ENCODE measurements around the gene ALDOB.

DNA sequence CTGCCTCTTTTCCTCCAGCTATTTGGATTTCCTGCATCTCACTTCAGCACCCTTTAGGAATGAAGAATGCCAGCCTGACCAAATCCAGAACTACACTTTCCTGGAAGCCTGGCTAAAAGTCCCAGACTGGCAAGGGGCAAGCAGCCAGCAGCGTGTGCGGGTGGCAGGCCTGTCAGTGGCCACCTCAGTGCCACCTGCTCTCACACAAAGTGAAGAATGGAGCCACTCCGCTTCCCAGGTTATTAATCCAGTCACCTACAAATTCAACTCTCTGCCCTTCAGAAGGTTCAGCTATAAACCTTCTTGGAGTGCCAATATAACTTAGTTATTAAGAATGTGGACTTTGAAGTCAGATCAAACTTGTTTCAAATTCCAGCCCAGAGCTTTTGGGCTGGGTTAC is 6.7 kb upstream of the ALDOB start:
- TF ChIP-seq TAF1 (IDR thresholded peaks at IDR 0.05; ENCODE audit: low read depth) (no peak), RAD21 (conservative IDR thresholded peaks at IDR 0.05) (no peak), EP300 (conservative IDR thresholded peaks at IDR 0.05; ENCODE audit: poor library complexity, severe bottlenecking) (no peak)
- TF ChIP-seq, protein P1, sequence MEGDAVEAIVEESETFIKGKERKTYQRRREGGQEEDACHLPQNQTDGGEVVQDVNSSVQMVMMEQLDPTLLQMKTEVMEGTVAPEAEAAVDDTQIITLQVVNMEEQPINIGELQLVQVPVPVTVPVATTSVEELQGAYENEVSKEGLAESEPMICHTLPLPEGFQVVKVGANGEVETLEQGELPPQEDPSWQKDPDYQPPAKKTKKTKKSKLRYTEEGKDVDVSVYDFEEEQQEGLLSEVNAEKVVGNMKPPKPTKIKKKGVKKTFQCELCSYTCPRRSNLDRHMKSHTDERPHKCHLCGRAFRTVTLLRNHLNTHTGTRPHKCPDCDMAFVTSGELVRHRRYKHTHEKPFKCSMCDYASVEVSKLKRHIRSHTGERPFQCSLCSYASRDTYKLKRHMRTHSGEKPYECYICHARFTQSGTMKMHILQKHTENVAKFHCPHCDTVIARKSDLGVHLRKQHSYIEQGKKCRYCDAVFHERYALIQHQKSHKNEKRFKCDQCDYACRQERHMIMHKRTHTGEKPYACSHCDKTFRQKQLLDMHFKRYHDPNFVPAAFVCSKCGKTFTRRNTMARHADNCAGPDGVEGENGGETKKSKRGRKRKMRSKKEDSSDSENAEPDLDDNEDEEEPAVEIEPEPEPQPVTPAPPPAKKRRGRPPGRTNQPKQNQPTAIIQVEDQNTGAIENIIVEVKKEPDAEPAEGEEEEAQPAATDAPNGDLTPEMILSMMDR (IDR thresholded peaks at IDR 0.05; ENCODE audit: poor library complexity, severe bottlenecking): no peak
- TF ChIP-seq, protein P2, sequence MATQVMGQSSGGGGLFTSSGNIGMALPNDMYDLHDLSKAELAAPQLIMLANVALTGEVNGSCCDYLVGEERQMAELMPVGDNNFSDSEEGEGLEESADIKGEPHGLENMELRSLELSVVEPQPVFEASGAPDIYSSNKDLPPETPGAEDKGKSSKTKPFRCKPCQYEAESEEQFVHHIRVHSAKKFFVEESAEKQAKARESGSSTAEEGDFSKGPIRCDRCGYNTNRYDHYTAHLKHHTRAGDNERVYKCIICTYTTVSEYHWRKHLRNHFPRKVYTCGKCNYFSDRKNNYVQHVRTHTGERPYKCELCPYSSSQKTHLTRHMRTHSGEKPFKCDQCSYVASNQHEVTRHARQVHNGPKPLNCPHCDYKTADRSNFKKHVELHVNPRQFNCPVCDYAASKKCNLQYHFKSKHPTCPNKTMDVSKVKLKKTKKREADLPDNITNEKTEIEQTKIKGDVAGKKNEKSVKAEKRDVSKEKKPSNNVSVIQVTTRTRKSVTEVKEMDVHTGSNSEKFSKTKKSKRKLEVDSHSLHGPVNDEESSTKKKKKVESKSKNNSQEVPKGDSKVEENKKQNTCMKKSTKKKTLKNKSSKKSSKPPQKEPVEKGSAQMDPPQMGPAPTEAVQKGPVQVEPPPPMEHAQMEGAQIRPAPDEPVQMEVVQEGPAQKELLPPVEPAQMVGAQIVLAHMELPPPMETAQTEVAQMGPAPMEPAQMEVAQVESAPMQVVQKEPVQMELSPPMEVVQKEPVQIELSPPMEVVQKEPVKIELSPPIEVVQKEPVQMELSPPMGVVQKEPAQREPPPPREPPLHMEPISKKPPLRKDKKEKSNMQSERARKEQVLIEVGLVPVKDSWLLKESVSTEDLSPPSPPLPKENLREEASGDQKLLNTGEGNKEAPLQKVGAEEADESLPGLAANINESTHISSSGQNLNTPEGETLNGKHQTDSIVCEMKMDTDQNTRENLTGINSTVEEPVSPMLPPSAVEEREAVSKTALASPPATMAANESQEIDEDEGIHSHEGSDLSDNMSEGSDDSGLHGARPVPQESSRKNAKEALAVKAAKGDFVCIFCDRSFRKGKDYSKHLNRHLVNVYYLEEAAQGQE (IDR thresholded peaks at IDR 0.05; ENCODE audit: borderline replicate concordance): no peak

All from neural cell (in vitro differentiated cells).